DND-41 (cell line): ENCODE measurements around the gene VAC14.

ENCODE experiments used
- EZH2 ChIP-seq: IDR thresholded peaks from 3 replicates; pipeline ENCODE4 v1.6.1; 2012; ENCODE audit warnings: borderline replicate concordance, low read depth, mild to moderate bottlenecking, moderate library complexity, low read length, inconsistent platforms; ENCODE audit not compliant: severe bottlenecking
- TF ChIP-seq, protein P1 (sequence below): IDR thresholded peaks from 2 replicates; pipeline ENCODE4 v1.5.1; 2012; ENCODE audit warnings: borderline replicate concordance, low read length, moderate library complexity, mild to moderate bottlenecking; ENCODE audit not compliant: poor library complexity, severe bottlenecking; ENCODE audit errors: extremely low read depth

DNA sequence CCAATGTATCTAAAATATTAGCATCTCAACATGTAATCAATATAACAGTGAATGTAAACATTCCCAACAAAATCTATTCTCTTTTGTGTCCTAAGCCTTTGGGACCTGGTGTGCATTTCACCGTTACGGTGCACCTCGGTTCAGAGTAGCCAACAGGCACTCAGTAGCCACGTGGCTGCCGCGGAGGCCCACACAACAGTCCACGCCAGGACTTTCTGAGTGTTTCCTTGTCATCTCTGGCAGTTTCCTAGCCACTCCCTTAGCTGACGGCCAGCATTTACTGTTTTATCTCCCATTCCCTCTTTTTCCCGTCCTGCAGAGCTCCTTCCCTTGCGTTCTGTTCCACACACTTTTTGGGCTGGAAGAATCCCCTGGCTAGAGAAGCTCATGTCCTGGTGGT lies 36.3 kb downstream of the VAC14 start:
- TF ChIP-seq, protein P1, sequence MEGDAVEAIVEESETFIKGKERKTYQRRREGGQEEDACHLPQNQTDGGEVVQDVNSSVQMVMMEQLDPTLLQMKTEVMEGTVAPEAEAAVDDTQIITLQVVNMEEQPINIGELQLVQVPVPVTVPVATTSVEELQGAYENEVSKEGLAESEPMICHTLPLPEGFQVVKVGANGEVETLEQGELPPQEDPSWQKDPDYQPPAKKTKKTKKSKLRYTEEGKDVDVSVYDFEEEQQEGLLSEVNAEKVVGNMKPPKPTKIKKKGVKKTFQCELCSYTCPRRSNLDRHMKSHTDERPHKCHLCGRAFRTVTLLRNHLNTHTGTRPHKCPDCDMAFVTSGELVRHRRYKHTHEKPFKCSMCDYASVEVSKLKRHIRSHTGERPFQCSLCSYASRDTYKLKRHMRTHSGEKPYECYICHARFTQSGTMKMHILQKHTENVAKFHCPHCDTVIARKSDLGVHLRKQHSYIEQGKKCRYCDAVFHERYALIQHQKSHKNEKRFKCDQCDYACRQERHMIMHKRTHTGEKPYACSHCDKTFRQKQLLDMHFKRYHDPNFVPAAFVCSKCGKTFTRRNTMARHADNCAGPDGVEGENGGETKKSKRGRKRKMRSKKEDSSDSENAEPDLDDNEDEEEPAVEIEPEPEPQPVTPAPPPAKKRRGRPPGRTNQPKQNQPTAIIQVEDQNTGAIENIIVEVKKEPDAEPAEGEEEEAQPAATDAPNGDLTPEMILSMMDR, result no peak
- TF ChIP-seq EZH2, result no peak
